ENCODE measurements around the gene KRTAP10-11.
"Not testable (repeated sequence)": the region's sequence is repeated elsewhere in the genome, so short reads cannot be mapped to it uniquely, and the experiment has no call there.

Gene KRTAP10-11

GRCh38 chr21:44677881-44678280, 31.7 kb downstream of the KRTAP10-11 start:
- no peak overlapping the region for H3K4me3 ChIP-seq (ENCODE audit: low read length)
- DNase-seq (ENCODE audit: low read depth), result no peak
- no peak for TF ChIP-seq CTCF (conservative IDR thresholded peaks at IDR 0.05; ENCODE audit: low read length)

- TF ChIP-seq CTCF (conservative IDR thresholded peaks at IDR 0.05; ENCODE audit: low read length), result no peak
- no peak overlapping the region for H3K4me3 ChIP-seq (ENCODE audit: low read length)
- DNase-seq (ENCODE audit: low read depth), result no peak
Observed at GRCh38 chr21:44681152-44681551, 34.9 kb downstream of the KRTAP10-11 start.

GRCh38 chr21:44681861-44682579, 35.8 kb downstream of the KRTAP10-11 start, which contains the start of gene KRTAP12-1:
Gene KRTAP12-1 (minus strand): TSS chr21:44682163. CDS start chr21:44682123, 40 bp downstream.
- DNase-seq (ENCODE audit: low read depth), result no peak
- no peak within 1 kb of the TSS for H3K4me3 ChIP-seq (ENCODE audit: low read length)
- no peak for TF ChIP-seq CTCF (conservative IDR thresholded peaks at IDR 0.05; ENCODE audit: low read length)

GRCh38 chr21:44682580-44683151, 36.5 kb downstream of the KRTAP10-11 start:
- no peak for TF ChIP-seq CTCF (conservative IDR thresholded peaks at IDR 0.05; ENCODE audit: low read length)
- H3K4me3 ChIP-seq (ENCODE audit: low read length), result no peak overlapping the region
- no peak for DNase-seq (ENCODE audit: low read depth)

GRCh38 chr21:44684077-44684476, 37.9 kb downstream of the KRTAP10-11 start:
- no peak for TF ChIP-seq CTCF (conservative IDR thresholded peaks at IDR 0.05; ENCODE audit: low read length)
- no peak overlapping the region for H3K4me3 ChIP-seq (ENCODE audit: low read length)
- DNase-seq (ENCODE audit: low read depth), result no peak

- no peak for DNase-seq (ENCODE audit: low read depth)
- no peak overlapping the region for H3K4me3 ChIP-seq (ENCODE audit: low read length)
- no peak for TF ChIP-seq CTCF (conservative IDR thresholded peaks at IDR 0.05; ENCODE audit: low read length)
Observed at GRCh38 chr21:44684483-44684882, 38.3 kb downstream of the KRTAP10-11 start.

GRCh38 chr21:44685050-44685449, 38.8 kb downstream of the KRTAP10-11 start:
- H3K4me3 ChIP-seq (ENCODE audit: low read length); DNase-seq (ENCODE audit: low read depth): not testable (repeated sequence)

Data from AG10803 (cell line).